SK-N-SH (cell line): ENCODE data around the gene DYRK4.

ENCODE experiments used
- ELF1 ChIP-seq: IDR thresholded peaks from 2 replicates; pipeline ENCODE4 v1.4.0; 2012
- EZH2phosphoT487 ChIP-seq: fragments of 200-600 bp; sonication (generic); IDR thresholded peaks from 2 replicates; pipeline ENCODE4 v1.6.1; 2017; ENCODE audit warnings: low read depth, mixed run types, mild to moderate bottlenecking, antibody characterized with exemption, moderate library complexity, borderline replicate concordance
- FOXM1 ChIP-seq: IDR thresholded peaks from 2 replicates; pipeline ENCODE4 v1.4.0; 2012; ENCODE audit warnings: low read depth, mild to moderate bottlenecking
- MEF2A ChIP-seq: IDR thresholded peaks from 2 replicates; pipeline ENCODE4 v1.4.0; 2012; ENCODE audit warnings: low read depth, borderline replicate concordance
- POLR2AphosphoS5 ChIP-seq: IDR thresholded peaks from 2 replicates; pipeline ENCODE4 v1.6.1; 2012; ENCODE audit warnings: low read depth, low read length
- RAD21 ChIP-seq: IDR thresholded peaks from 2 replicates; pipeline ENCODE4 v1.6.1; 2012; ENCODE audit warnings: mild to moderate bottlenecking, low read length
- TF ChIP-seq, protein P1 (sequence below): IDR thresholded peaks from 2 replicates; pipeline ENCODE4; 2012
- TF ChIP-seq, protein P2 (sequence below): fragments of 200-600 bp; sonication (generic); IDR thresholded peaks from 2 replicates; pipeline ENCODE4 v1.6.1; 2017; ENCODE audit warnings: antibody characterized with exemption, mild to moderate bottlenecking, moderate library complexity
- TF ChIP-seq, protein P3 (sequence below): fragments of 150-350 bp; IDR thresholded peaks from 2 replicates; pipeline ENCODE4 v1.6.1; 2016; ENCODE audit warnings: mild to moderate bottlenecking, low read depth, low read length

DNA sequence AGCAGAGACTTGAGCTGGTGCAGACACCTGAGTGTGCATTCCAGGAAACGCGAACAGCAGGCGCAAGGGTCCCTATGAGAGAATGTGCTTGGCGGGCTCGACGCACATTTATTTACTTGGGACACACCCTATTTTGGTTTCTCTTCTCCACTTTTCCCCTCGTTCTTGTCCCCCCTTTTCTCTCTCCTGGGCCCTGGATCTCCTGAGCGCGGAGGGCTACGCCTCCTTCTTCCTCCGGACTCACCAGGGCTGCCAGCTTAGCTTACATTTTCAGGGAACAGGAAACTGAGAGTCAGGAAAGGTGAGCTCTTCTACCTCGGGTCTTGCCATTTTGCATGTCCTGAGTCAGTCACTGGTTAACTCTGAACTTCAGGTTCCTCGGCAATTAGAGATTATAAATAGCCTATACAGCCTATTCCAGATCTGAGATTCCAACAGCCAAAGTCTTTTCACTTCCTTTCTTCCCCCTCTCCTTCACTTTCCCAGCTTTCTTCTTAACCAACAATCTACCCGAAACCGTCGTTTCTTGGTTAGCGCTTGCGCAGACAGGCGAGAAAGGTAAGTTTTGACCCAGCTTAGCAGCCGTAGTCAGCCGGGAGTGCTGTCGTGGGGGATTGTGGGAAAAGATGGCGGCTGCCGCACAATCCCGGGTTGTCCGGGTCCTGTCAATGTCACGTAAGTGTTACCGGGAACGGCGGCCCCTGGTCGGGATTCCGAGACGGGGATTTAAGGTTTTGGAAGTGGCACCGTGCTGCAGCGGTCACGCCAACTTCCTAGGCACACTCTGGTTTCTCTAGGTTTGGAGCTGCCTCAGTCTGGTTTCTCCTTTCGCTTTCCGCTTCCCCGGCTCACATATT lies 86.7 kb downstream of the DYRK4 start, which contains the start of the genes AKAP3 and NDUFA9:
- TF ChIP-seq EZH2phosphoT487 (no peak), POLR2AphosphoS5 (peak; percentile 91), ELF1 (peak; percentile 63; the same call in 1 of the 2 replicates), MEF2A (no peak), RAD21 (no peak), FOXM1 (no peak)
- TF ChIP-seq, protein P1, sequence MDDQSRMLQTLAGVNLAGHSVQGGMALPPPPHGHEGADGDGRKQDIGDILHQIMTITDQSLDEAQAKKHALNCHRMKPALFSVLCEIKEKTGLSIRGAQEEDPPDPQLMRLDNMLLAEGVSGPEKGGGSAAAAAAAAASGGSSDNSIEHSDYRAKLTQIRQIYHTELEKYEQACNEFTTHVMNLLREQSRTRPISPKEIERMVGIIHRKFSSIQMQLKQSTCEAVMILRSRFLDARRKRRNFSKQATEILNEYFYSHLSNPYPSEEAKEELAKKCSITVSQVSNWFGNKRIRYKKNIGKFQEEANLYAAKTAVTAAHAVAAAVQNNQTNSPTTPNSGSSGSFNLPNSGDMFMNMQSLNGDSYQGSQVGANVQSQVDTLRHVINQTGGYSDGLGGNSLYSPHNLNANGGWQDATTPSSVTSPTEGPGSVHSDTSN: peak; percentile 46; the same call in 1 of the 2 replicates
- TF ChIP-seq, protein P2, sequence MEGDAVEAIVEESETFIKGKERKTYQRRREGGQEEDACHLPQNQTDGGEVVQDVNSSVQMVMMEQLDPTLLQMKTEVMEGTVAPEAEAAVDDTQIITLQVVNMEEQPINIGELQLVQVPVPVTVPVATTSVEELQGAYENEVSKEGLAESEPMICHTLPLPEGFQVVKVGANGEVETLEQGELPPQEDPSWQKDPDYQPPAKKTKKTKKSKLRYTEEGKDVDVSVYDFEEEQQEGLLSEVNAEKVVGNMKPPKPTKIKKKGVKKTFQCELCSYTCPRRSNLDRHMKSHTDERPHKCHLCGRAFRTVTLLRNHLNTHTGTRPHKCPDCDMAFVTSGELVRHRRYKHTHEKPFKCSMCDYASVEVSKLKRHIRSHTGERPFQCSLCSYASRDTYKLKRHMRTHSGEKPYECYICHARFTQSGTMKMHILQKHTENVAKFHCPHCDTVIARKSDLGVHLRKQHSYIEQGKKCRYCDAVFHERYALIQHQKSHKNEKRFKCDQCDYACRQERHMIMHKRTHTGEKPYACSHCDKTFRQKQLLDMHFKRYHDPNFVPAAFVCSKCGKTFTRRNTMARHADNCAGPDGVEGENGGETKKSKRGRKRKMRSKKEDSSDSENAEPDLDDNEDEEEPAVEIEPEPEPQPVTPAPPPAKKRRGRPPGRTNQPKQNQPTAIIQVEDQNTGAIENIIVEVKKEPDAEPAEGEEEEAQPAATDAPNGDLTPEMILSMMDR: no peak
- TF ChIP-seq, protein P3, sequence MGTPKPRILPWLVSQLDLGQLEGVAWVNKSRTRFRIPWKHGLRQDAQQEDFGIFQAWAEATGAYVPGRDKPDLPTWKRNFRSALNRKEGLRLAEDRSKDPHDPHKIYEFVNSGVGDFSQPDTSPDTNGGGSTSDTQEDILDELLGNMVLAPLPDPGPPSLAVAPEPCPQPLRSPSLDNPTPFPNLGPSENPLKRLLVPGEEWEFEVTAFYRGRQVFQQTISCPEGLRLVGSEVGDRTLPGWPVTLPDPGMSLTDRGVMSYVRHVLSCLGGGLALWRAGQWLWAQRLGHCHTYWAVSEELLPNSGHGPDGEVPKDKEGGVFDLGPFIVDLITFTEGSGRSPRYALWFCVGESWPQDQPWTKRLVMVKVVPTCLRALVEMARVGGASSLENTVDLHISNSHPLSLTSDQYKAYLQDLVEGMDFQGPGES: no peak
